Measurements from ENCODE around the gene BACH1.

Gene BACH1

DNA sequence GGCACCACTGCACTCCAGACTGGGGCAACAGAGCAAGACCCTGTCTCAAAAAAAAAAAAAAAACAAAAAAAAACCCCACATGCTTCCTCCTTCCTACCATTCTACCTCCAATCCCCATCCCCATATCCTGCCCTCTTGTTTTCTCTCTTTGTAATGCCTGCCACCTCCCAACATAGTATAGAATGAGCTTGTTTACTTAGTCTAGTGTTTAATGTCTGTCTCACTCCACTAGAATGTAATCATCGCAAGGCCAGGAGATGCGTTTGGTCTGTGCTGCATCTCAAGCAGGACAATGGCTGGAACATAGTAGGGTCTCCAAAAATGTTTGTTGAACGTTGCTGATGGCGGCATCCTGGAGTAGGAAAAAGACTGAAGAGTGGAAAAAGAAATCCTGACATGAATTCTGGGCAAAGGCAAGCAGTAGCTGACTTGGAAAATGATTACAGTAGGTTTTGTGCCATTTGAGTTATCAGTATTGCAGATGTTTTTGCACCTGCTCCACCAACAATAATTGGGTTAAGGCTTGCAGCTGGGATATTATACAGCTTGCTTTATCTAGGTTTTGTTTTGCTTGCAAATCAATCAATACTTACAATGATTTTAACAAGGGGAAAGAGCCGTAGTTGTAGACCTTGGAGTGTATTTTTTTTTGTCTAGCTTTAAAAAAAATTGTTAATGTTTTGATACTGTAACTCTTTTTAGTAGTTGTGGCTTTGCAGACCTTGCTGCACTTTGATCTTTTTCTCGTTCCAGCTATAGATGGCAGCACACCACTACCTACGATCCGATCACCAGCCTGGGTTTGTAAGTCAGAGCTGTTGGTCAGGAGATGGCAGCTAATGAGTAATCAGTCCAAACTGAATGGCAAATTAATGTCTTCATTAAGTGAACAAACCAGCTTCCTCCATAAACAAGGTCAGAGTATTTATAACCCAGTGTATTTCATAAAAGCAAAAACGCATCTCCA, 62.4 kb downstream of the BACH1 start:
- Histone ChIP-seq H3K4me3 (ENCODE audit: low read length) (no peak overlapping the region), H3K27ac (ENCODE audit: low read depth, low read length) (no peak overlapping the region), H3K4me1 (ENCODE audit: control insufficient read depth, insufficient read depth, low read length) (no peaks in the 10 kb centered on the region), H3K27me3 (ENCODE audit: control insufficient read depth, insufficient read depth, low read length) (no peaks in the 10 kb centered on the region), H3K9ac (ENCODE audit: low read length) (no peak overlapping the region), H3K36me3 (ENCODE audit: control insufficient read depth, insufficient read depth, low read length) (peaks cover 6% of the 10 kb centered on the region)

DNA sequence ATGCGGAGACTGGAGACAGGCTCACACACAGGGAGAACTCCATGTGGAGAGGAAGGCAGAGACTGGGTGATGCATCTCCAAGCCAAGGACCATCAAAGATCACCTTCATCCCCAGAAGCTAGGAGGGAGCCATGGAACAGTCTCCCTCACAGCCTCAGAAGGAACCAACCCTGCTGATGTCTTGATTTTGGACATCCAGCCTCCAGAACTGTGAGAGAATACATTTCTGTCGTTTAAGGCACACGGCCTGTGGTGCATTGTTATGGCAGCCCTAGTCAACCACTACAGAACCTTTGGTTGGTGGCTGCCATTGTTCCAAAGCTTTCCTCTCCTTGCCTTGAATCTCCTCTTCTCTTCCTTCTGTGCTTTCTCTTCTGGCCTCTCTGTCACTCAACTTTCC, 64.0 kb downstream of the BACH1 start:
- H3K4me3 ChIP-seq (ENCODE audit: low read length) = no peak overlapping the region
- no peak overlapping the region for H3K9ac ChIP-seq (ENCODE audit: low read length)
- H3K36me3 ChIP-seq (ENCODE audit: control insufficient read depth, insufficient read depth, low read length) = peaks cover 6% of the 10 kb centered on the region
- no peaks in the 10 kb centered on the region for H3K4me1 ChIP-seq (ENCODE audit: control insufficient read depth, insufficient read depth, low read length)
- H3K27ac ChIP-seq (ENCODE audit: low read depth, low read length) = no peak overlapping the region
- no peaks in the 10 kb centered on the region for H3K27me3 ChIP-seq (ENCODE audit: control insufficient read depth, insufficient read depth, low read length)

DNA sequence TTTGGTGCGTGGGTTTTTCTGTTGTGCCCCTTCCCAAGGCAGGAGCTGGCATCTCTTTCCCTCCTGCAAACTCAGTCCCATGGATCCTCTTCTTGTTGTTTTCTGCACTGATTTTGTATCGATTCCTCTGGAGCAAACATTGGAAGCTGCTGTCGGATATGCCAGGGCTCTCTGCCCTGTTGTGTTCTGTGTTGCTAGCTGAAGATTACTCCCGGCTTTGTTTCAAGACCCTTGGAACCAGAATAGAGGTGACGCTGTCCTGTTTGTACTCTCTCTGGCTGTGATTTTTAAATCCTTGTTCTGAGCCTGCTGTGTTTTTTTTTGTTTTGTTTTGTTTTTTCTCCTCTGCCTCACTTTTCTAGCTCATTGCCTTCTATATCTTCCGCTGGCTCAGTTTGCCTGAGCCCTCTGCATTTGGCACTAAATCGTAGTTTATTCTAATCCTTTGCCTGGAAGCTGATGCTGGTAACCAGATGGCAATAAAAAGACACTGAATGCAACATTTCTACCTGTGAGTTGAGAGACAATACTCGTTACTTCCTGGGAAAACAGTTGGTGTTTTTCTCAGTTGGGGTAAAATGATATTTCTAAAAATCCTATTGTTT, 67.0 kb downstream of the BACH1 start:
- Histone ChIP-seq H3K27me3 (ENCODE audit: control insufficient read depth, insufficient read depth, low read length) (no peaks in the 10 kb centered on the region), H3K9ac (ENCODE audit: low read length) (no peak overlapping the region), H3K27ac (ENCODE audit: low read depth, low read length) (no peak overlapping the region), H3K36me3 (ENCODE audit: control insufficient read depth, insufficient read depth, low read length) (peaks cover 6% of the 10 kb centered on the region), H3K4me1 (ENCODE audit: control insufficient read depth, insufficient read depth, low read length) (no peaks in the 10 kb centered on the region), H3K4me3 (ENCODE audit: low read length) (no peak overlapping the region)

DNA sequence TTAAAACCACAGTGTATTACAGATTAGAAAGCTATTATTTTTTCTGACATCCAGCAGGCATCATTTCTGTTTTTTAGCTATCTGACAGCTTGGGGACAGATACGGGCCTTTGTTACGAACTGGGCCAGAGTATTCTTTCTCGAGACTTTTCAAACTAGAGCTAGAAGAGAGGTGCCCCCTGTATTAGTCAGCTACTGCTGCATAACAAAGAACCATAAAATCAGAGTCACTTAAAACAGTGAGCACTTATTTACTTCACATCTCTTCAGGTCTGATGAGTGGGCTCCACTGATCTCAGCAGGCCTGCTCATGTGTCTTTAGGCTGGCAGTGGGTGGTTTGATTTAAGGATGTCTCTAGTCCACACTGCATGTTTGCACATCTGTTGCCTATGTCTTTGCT, 67.8 kb downstream of the BACH1 start:
- Histone ChIP-seq H3K4me3 (ENCODE audit: low read length) (no peak overlapping the region), H3K27me3 (ENCODE audit: control insufficient read depth, insufficient read depth, low read length) (no peaks in the 10 kb centered on the region), H3K36me3 (ENCODE audit: control insufficient read depth, insufficient read depth, low read length) (peaks cover 6% of the 10 kb centered on the region), H3K4me1 (ENCODE audit: control insufficient read depth, insufficient read depth, low read length) (no peaks in the 10 kb centered on the region), H3K27ac (ENCODE audit: low read depth, low read length) (no peak overlapping the region), H3K9ac (ENCODE audit: low read length) (no peak overlapping the region)

DNA sequence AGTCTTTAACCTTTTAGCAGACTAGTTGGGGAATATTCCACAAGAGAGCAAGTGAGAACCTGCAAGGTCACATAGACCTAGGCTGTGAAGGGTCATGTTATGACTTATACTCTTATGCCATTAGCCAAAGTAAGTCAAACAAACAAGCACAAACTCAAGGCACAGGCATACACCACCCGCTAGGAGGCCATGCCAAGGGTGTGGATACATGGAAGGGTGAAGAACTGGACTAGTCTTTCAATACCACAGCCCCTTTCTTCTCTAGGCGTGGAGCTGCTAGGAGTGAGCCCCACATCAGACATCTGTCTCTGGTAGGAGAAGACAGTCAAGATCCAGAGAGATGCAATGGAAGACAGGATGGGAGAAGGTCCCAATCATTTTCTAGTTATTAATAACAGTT, 68.6 kb downstream of the BACH1 start:
- H3K9ac ChIP-seq (ENCODE audit: low read length) = no peak overlapping the region
- H3K36me3 ChIP-seq (ENCODE audit: control insufficient read depth, insufficient read depth, low read length) = peaks cover 6% of the 10 kb centered on the region
- H3K4me1 ChIP-seq (ENCODE audit: control insufficient read depth, insufficient read depth, low read length) = no peaks in the 10 kb centered on the region
- H3K27ac ChIP-seq (ENCODE audit: low read depth, low read length) = no peak overlapping the region
- H3K4me3 ChIP-seq (ENCODE audit: low read length) = no peak overlapping the region
- no peaks in the 10 kb centered on the region for H3K27me3 ChIP-seq (ENCODE audit: control insufficient read depth, insufficient read depth, low read length)

DNA sequence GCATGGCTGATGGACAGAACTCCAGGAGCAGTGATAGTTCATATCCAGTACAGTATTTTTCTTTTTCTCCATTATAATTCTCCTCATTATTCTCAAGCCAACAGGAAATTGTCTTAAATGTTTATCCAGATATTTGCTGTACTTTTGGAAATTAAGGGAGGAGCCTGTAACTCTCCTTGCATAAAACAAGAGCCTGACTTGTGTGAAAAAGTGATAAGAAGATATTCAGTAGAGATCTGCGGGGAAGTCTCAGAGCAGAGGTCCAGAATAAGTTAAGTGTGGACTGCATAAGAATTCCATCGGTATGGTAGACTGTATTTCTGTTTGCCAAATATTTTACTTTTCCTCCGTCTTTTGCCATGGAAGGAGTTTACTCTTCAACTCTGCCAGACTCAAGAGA, 70.2 kb downstream of the BACH1 start:
- Histone ChIP-seq H3K36me3 (ENCODE audit: control insufficient read depth, insufficient read depth, low read length) (no peaks in the 10 kb centered on the region), H3K27ac (ENCODE audit: low read depth, low read length) (no peak overlapping the region), H3K27me3 (ENCODE audit: control insufficient read depth, insufficient read depth, low read length) (no peaks in the 10 kb centered on the region), H3K4me3 (ENCODE audit: low read length) (no peak overlapping the region), H3K9ac (ENCODE audit: low read length) (no peak overlapping the region), H3K4me1 (ENCODE audit: control insufficient read depth, insufficient read depth, low read length) (no peaks in the 10 kb centered on the region)

DNA sequence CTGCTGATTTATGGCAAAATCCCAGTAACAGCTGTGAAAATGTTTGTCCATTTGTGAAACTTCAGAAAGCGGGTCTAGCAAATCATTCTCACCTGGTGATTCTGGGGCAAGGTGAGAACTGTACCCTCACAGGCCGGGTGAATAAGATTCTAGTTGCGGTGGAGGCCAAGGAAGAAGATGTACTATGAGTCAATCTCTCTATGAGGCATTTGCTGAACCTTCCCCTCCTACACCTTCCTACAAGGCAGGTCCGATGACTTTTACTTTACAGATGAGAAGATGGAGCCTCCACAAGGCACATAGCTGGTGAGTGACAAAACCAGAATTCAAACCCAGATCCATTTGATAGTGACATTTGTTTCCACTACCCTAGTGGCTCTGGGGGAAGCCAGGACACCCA, 72.7 kb downstream of the BACH1 start:
- H3K36me3 ChIP-seq (ENCODE audit: control insufficient read depth, insufficient read depth, low read length) = no peaks in the 10 kb centered on the region
- no peak overlapping the region for H3K4me3 ChIP-seq (ENCODE audit: low read length)
- H3K9ac ChIP-seq (ENCODE audit: low read length) = no peak overlapping the region
- no peaks in the 10 kb centered on the region for H3K4me1 ChIP-seq (ENCODE audit: control insufficient read depth, insufficient read depth, low read length)
- H3K27me3 ChIP-seq (ENCODE audit: control insufficient read depth, insufficient read depth, low read length) = no peaks in the 10 kb centered on the region
- no peak overlapping the region for H3K27ac ChIP-seq (ENCODE audit: low read depth, low read length)

DNA sequence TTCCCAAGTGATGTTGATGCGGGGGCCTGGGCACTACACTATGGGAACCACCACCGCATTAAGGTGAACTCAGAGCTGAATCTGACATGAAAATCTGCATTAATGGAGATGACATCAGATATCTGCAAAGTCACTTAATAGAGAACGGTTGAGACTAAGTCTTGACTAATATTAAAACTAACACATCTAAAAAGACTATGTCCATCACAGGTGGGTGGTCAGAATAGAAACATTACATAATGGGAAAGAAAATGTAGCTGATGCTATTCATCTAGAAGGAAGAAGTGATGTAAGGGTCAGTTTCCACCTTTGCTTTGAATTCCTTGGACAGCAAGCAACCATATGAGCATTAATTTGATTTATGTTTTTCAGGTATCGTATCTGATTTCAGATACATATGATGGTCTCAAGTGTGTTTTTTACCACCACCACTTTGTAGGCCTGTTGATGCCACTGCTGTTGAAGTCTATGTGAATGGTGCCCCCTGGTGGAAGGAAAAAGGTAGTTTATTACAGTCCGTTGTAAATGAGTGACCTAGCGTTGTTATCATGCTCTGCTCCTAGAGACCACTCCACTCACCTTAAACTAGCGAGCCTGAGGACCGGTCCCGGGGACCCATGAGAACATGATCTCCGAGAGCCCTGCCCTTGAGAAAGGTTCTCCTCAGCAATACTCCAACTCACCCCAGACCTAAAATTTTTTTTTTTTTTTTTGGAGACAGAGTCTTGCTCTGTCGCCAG, 73.5 kb downstream of the BACH1 start:
- H3K4me3 ChIP-seq (ENCODE audit: low read length) = no peak overlapping the region
- no peaks in the 10 kb centered on the region for H3K36me3 ChIP-seq (ENCODE audit: control insufficient read depth, insufficient read depth, low read length)
- H3K4me1 ChIP-seq (ENCODE audit: control insufficient read depth, insufficient read depth, low read length) = no peaks in the 10 kb centered on the region
- H3K9ac ChIP-seq (ENCODE audit: low read length) = no peak overlapping the region
- no peaks in the 10 kb centered on the region for H3K27me3 ChIP-seq (ENCODE audit: control insufficient read depth, insufficient read depth, low read length)
- no peak overlapping the region for H3K27ac ChIP-seq (ENCODE audit: low read depth, low read length)

DNA sequence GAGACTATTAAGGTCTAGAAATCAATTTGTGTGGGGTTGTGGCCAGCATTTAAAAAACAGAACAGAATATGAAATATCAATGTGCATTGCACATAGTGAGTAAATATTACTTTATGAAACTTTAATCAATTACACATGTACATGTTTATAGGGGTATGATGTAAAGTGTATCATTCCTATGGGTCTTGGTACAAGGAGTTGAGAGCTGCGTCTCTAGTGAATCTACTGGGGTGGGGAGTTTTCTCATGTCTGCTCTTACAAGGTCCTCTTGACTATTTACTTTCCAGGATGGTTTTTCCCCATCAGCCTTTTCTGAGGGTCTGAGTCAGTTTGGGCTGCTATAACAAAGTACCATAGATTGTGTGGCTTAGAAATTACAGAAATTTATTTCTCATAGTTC, 75.8 kb downstream of the BACH1 start:
- H3K27me3 ChIP-seq (ENCODE audit: control insufficient read depth, insufficient read depth, low read length) = no peaks in the 10 kb centered on the region
- no peak overlapping the region for H3K9ac ChIP-seq (ENCODE audit: low read length)
- H3K4me3 ChIP-seq (ENCODE audit: low read length) = no peak overlapping the region
- H3K27ac ChIP-seq (ENCODE audit: low read depth, low read length) = no peak overlapping the region
- H3K36me3 ChIP-seq (ENCODE audit: control insufficient read depth, insufficient read depth, low read length) = no peaks in the 10 kb centered on the region
- no peaks in the 10 kb centered on the region for H3K4me1 ChIP-seq (ENCODE audit: control insufficient read depth, insufficient read depth, low read length)

DNA sequence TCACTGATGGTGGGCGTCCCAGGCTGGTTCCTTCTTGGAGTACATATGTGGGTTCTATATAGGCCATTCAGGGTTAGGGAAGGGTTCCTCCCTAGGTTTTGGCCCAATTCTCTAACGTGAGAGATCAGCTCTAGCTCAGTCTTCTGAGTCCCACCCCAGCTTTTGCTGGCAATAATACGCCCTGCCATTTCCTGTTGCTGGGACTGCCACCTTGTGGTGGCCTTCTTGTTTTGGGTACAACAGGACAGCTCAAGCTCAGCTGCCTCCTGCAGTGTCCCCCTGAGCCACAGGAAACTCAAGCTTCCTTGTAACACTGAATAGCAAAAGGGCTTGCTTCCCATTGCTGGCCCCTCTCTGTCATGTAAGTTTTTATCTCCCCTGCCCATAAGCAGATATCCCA, 77.8 kb downstream of the BACH1 start:
- no peaks in the 10 kb centered on the region for H3K4me1 ChIP-seq (ENCODE audit: control insufficient read depth, insufficient read depth, low read length)
- H3K27ac ChIP-seq (ENCODE audit: low read depth, low read length) = no peak overlapping the region
- no peak overlapping the region for H3K4me3 ChIP-seq (ENCODE audit: low read length)
- H3K9ac ChIP-seq (ENCODE audit: low read length) = no peak overlapping the region
- H3K36me3 ChIP-seq (ENCODE audit: control insufficient read depth, insufficient read depth, low read length) = no peaks in the 10 kb centered on the region
- H3K27me3 ChIP-seq (ENCODE audit: control insufficient read depth, insufficient read depth, low read length) = no peaks in the 10 kb centered on the region

DNA sequence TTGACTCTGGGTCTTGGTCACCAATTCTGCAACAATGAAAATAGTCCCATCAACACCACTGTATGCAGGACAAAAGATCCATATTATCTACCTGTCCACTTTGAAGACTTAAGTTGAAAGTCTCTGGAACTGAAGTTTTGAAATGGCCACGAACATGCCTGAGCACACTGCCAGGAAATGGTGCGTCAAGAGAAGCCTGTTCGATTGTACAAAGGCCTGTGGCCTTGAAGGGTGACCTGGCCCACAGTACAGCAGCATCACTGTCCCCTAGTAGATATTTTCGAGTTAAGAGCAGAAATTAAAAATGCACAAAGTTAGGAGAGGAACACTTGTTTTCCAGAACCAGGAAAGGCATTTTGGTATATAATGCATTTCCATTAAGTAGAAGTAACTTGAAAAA, 78.5 kb downstream of the BACH1 start:
- Histone ChIP-seq H3K27me3 (ENCODE audit: control insufficient read depth, insufficient read depth, low read length) (no peaks in the 10 kb centered on the region), H3K4me1 (ENCODE audit: control insufficient read depth, insufficient read depth, low read length) (no peaks in the 10 kb centered on the region), H3K36me3 (ENCODE audit: control insufficient read depth, insufficient read depth, low read length) (no peaks in the 10 kb centered on the region), H3K4me3 (ENCODE audit: low read length) (no peak overlapping the region), H3K9ac (ENCODE audit: low read length) (no peak overlapping the region), H3K27ac (ENCODE audit: low read depth, low read length) (no peak overlapping the region)

DNA sequence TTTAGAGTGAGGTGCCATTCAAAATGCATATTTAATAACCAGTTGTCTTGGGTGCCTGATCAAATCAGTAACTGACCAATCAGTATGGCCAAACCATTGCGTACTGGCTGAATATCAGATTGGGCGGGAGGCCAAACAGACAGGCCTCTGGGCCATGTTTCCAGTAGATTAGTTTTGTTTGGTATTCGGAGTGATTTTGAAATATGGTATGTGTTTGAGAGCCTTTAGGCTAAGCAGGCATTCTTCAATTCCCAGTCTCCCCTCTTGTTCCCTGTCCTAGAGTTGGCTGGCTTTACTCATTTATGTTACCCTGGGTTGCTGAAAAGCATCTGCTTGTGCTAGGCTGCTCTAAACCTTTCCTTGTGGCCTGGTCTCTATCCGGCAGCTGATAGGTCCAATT, 80.1 kb downstream of the BACH1 start:
- Histone ChIP-seq H3K9ac (ENCODE audit: low read length) (no peak overlapping the region), H3K27ac (ENCODE audit: low read depth, low read length) (no peak overlapping the region), H3K4me3 (ENCODE audit: low read length) (no peak overlapping the region), H3K27me3 (ENCODE audit: control insufficient read depth, insufficient read depth, low read length) (no peaks in the 10 kb centered on the region), H3K4me1 (ENCODE audit: control insufficient read depth, insufficient read depth, low read length) (no peaks in the 10 kb centered on the region), H3K36me3 (ENCODE audit: control insufficient read depth, insufficient read depth, low read length) (no peaks in the 10 kb centered on the region)

Data from rectal smooth muscle tissue (tissue), 1 donor.